ENCODE data around the gene PDE5A.

DNA sequence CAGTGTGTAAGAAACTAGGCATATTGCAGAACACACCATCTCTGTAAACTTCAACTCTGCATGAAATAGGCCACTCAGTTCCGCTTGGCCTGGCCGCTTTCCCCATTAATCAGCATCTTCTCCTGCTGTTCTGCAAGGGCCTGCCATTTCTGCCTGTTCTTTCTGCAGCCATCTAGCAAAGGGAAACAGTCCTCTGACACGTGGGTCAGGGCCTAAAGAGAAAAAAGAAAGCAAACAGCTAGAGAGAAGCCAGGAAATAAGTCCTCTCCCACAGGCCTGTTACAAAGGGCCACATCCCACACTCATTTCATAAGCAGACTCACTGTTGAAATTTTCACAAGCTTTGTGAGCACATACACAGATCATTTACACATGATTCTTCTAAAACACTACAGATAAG is 130.1 kb downstream of the PDE5A start:
- TF ChIP-seq, protein P1, sequence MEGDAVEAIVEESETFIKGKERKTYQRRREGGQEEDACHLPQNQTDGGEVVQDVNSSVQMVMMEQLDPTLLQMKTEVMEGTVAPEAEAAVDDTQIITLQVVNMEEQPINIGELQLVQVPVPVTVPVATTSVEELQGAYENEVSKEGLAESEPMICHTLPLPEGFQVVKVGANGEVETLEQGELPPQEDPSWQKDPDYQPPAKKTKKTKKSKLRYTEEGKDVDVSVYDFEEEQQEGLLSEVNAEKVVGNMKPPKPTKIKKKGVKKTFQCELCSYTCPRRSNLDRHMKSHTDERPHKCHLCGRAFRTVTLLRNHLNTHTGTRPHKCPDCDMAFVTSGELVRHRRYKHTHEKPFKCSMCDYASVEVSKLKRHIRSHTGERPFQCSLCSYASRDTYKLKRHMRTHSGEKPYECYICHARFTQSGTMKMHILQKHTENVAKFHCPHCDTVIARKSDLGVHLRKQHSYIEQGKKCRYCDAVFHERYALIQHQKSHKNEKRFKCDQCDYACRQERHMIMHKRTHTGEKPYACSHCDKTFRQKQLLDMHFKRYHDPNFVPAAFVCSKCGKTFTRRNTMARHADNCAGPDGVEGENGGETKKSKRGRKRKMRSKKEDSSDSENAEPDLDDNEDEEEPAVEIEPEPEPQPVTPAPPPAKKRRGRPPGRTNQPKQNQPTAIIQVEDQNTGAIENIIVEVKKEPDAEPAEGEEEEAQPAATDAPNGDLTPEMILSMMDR (IDR thresholded peaks at IDR 0.05) = no peak
- no peak for TF ChIP-seq POLR2A (IDR thresholded peaks at IDR 0.05)
- no peak for TF ChIP-seq EP300 (IDR thresholded peaks at IDR 0.05; ENCODE audit: low read depth)
- no peak for TF ChIP-seq POLR2AphosphoS5 (IDR thresholded peaks at IDR 0.05)

Measured in transverse colon (tissue), 4 donors.